H1 (cell line): ENCODE data around the gene MCMBP. TPM values are rescaled to one million over a fixed set of nuclear protein-coding genes. Genes with fewer than 3 reads are reported as not detected.
A peak's percentile ranks its signal among the peaks of the same experiment; 100 is the strongest.

Experiments used
- CTCF ChIA-PET: fragments of 300-600 bp; sonication (Branson Sonifier 250); formaldehyde crosslinking; loops from one replicate; lab custom pipeline; 2021; ENCODE audit not compliant: partially characterized antibody; lab: Charles Lee
- POLR2A ChIA-PET: fragments of 300-600 bp; sonication (Branson Sonifier 250); formaldehyde crosslinking; loops from one replicate; lab custom pipeline; 2021; ENCODE audit warnings: inconsistent platforms; ENCODE audit not compliant: partially characterized antibody; lab: Charles Lee
- DNase-seq, 2 experiments: peaks; one replicate each; pipeline versions ENCODE4 v3.0.0 to v3.0.0-alpha.2; 2010 to 2022; ENCODE audit warnings: low spot score in 2 of 2, low read depth in 1 of 2, mixed read lengths in 1 of 2
- FAIRE-seq: peaks from 2 replicates; lab custom pipeline; 2011; peaks lifted over from hg19 to GRCh38; lab: Jason Lieb, UNC
- H2AFZ ChIP-seq: 2 replicates; pipeline ENCODE4 v1.8.1; 2012; ENCODE audit warnings: low read length, inconsistent platforms
- H2AK5ac ChIP-seq: 2 replicates; pipeline ENCODE4 v1.6.1; 2013; ENCODE audit warnings: low read depth, low read length
- H2BK120ac ChIP-seq: replicated peaks from 2 replicates; pipeline ENCODE3; 2013; ENCODE audit warnings: low read depth, low read length, inconsistent platforms
- H2BK12ac ChIP-seq: 2 replicates; pipeline ENCODE4 v1.6.1; 2013; ENCODE audit warnings: low read depth, low read length
- H2BK15ac ChIP-seq: 2 replicates; pipeline ENCODE4 v1.6.1; 2013; ENCODE audit warnings: low read length
- H2BK20ac ChIP-seq: 2 replicates; pipeline ENCODE4 v1.6.1; 2013; ENCODE audit warnings: low read length
- H2BK5ac ChIP-seq: 2 replicates; pipeline ENCODE4 v1.6.1; 2013; ENCODE audit warnings: low read depth, low read length
- H3K14ac ChIP-seq: 2 replicates; pipeline ENCODE4 v1.6.1; 2013; ENCODE audit warnings: inconsistent platforms; ENCODE audit not compliant: insufficient read length
- H3K18ac ChIP-seq: 2 replicates; pipeline ENCODE4 v1.6.1; 2013; ENCODE audit warnings: low read length; ENCODE audit errors: extremely low read depth
- H3K23ac ChIP-seq: 2 replicates; pipeline ENCODE4 v1.6.1; 2013; ENCODE audit warnings: inconsistent platforms; ENCODE audit not compliant: insufficient read length
- H3K23me2 ChIP-seq: 2 replicates; pipeline ENCODE4 v1.6.1; 2013; ENCODE audit warnings: low read depth, low read length
- H3K27ac ChIP-seq: 2 replicates; pipeline ENCODE4 v1.6.1; 2011; ENCODE audit warnings: low read depth, low read length, inconsistent platforms
- H3K27me3 ChIP-seq, 4 experiments: replicated peaks in 1 of 4; 1 replicate in 1 of 4; 2 replicates in 3 of 4; pipeline versions ENCODE4 v1.6.1 to v1.8.1; 2011 to 2013; ENCODE audit warnings: low read length in 3 of 4, mild to moderate bottlenecking in 3 of 4, inconsistent platforms in 2 of 4, mixed read lengths in 2 of 4, moderate library complexity in 1 of 4; ENCODE audit not compliant: control insufficient read depth in 3 of 4, insufficient read depth in 3 of 4; ENCODE audit errors: extremely low read depth in 1 of 4
- H3K36me3 ChIP-seq, 4 experiments: 2 replicates each; pipeline versions ENCODE4 v1.6.1 to v1.8.1; 2011 to 2013; ENCODE audit warnings: mild to moderate bottlenecking in 4 of 4, low read length in 3 of 4, moderate library complexity in 2 of 4, control low read depth in 1 of 4, inconsistent platforms in 1 of 4; ENCODE audit not compliant: insufficient read depth in 4 of 4, control insufficient read depth in 2 of 4
- H3K4ac ChIP-seq: replicated peaks from 2 replicates; pipeline ENCODE3; 2013; ENCODE audit warnings: low read length, low read depth, mixed read lengths, inconsistent platforms; ENCODE audit not compliant: insufficient read length
- H3K4me1 ChIP-seq, 4 experiments: replicated peaks in 1 of 4; 1 replicate in 1 of 4; 2 replicates in 3 of 4; pipeline versions ENCODE4 v1.6.1 to v1.8.1; 2011 to 2013; ENCODE audit warnings: low read length in 3 of 4, inconsistent platforms in 2 of 4, mixed read lengths in 1 of 4; ENCODE audit not compliant: insufficient read depth in 4 of 4, control insufficient read depth in 3 of 4
- H3K4me2 ChIP-seq, 2 experiments: 2 replicates each; pipeline versions ENCODE4 v1.6.1 to v1.8.1; 2011 to 2013; ENCODE audit warnings: low read depth in 2 of 2, low read length in 2 of 2, control low read depth in 1 of 2, inconsistent platforms in 1 of 2, mild to moderate bottlenecking in 1 of 2; ENCODE audit not compliant: insufficient read depth in 1 of 2
- H3K4me3 ChIP-seq, 4 experiments: fragments of 200-600, 300-600 bp in 1 of 4; sonication (generic), shearing (Covaris generic), sonication (Bioruptor Twin) in 1 of 4; 2 replicates each; pipeline versions ENCODE4 v1.5.1 to v1.8.1; 2011 to 2016; ENCODE audit warnings: low read length in 4 of 4, low read depth in 3 of 4, control low read depth in 2 of 4, inconsistent platforms in 2 of 4, mild to moderate bottlenecking in 2 of 4, mixed read lengths in 1 of 4, moderate library complexity in 1 of 4; ENCODE audit not compliant: insufficient read depth in 2 of 4; ENCODE audit errors: extremely low read depth in 1 of 4
- H3K56ac ChIP-seq: replicated peaks from 2 replicates; pipeline ENCODE3; 2013; ENCODE audit warnings: low read depth, mild to moderate bottlenecking, mixed read lengths, low read length, inconsistent platforms; ENCODE audit not compliant: insufficient read length
- H3K79me1 ChIP-seq: 2 replicates; pipeline ENCODE4 v1.6.1; 2013; ENCODE audit warnings: low read depth, low read length, control low read depth
- H3K79me2 ChIP-seq, 2 experiments: 2 replicates each; pipeline versions ENCODE4 v1.6.1 to v1.8.1; 2012 to 2013; ENCODE audit warnings: low read length in 2 of 2, mild to moderate bottlenecking in 2 of 2, inconsistent platforms in 1 of 2; ENCODE audit not compliant: insufficient read depth in 2 of 2, control insufficient read depth in 1 of 2
- H3K9ac ChIP-seq, 4 experiments: replicated peaks in 1 of 4; 1 replicate in 1 of 4; 2 replicates in 3 of 4; pipeline versions ENCODE4 v1.6.1 to v1.8.1; 2011 to 2013; ENCODE audit warnings: low read depth in 3 of 4, low read length in 3 of 4, control low read depth in 2 of 4, mild to moderate bottlenecking in 2 of 4, moderate library complexity in 2 of 4, inconsistent platforms in 1 of 4; ENCODE audit errors: extremely low read depth in 1 of 4
- H3K9me3 ChIP-seq, 2 experiments: 2 replicates each; pipeline versions ENCODE4 v1.6.1 to v1.8.1; 2012 to 2013; ENCODE audit warnings: mild to moderate bottlenecking in 2 of 2, moderate library complexity in 2 of 2, control low read depth in 1 of 2, inconsistent platforms in 1 of 2, low read depth in 1 of 2, low read length in 1 of 2, mixed read lengths in 1 of 2; ENCODE audit not compliant: insufficient read depth in 2 of 2
- H4K20me1 ChIP-seq, 2 experiments: replicated peaks in 1 of 2; 2 replicates each; pipeline versions ENCODE3 to v1.8.1; 2011 to 2013; ENCODE audit warnings: inconsistent platforms in 2 of 2, low read length in 2 of 2, mild to moderate bottlenecking in 1 of 2; ENCODE audit not compliant: insufficient read depth in 2 of 2, control insufficient read depth in 1 of 2
- H4K5ac ChIP-seq: 2 replicates; pipeline ENCODE4 v1.6.1; 2013; ENCODE audit warnings: low read length, low read depth, mixed read lengths, inconsistent platforms; ENCODE audit not compliant: insufficient read length
- H4K8ac ChIP-seq: 2 replicates; pipeline ENCODE4 v1.8.0; 2013; ENCODE audit warnings: mild to moderate bottlenecking, moderate library complexity, low read length, inconsistent platforms; ENCODE audit not compliant: insufficient read depth; ENCODE audit errors: extremely low read depth
- H4K91ac ChIP-seq: replicated peaks from 2 replicates; pipeline ENCODE3; 2013; ENCODE audit warnings: low read length, mixed read lengths, inconsistent platforms; ENCODE audit not compliant: insufficient read length
- ASH2L ChIP-seq: fragments of 200-600, 300-600 bp; sonication (generic); IDR thresholded peaks from one replicate; pipeline ENCODE4 v1.7.1; 2017; ENCODE audit warnings: low read length
- ATF2 ChIP-seq: IDR thresholded peaks from 2 replicates; pipeline ENCODE4 v1.6.1; 2012; ENCODE audit warnings: low read length, inconsistent platforms
- BCL11A ChIP-seq, 2 experiments: IDR thresholded peaks; one replicate each; pipeline ENCODE4 v1.6.1; 2011; ENCODE audit warnings: low read depth in 2 of 2, low read length in 2 of 2, mild to moderate bottlenecking in 2 of 2
- CTBP2 ChIP-seq: IDR thresholded peaks from 2 replicates; pipeline ENCODE4 v1.7.0; 2011; ENCODE audit warnings: borderline replicate concordance, mild to moderate bottlenecking, moderate library complexity, mixed read lengths, low read length; ENCODE audit not compliant: insufficient read depth, insufficient read length
- EP300 ChIP-seq, 2 experiments: IDR thresholded peaks; 1 replicate in 1 of 2; 2 replicates in 1 of 2; pipeline ENCODE4 v1.6.1; 2011 to 2012; ENCODE audit warnings: low read depth in 2 of 2, low read length in 2 of 2, mild to moderate bottlenecking in 2 of 2, borderline replicate concordance in 1 of 2, inconsistent platforms in 1 of 2, moderate library complexity in 1 of 2
- POLR2AphosphoS5 ChIP-seq: IDR thresholded peaks from 2 replicates; pipeline ENCODE4 v1.6.1; 2011; ENCODE audit warnings: low read depth, low read length
- RNF2 ChIP-seq: fragments of 200-900, 300-1000 bp; sonication (generic); IDR thresholded peaks from 2 replicates; pipeline ENCODE4 v1.7.1; 2016; ENCODE audit warnings: borderline replicate concordance, low read depth, mild to moderate bottlenecking, antibody characterized with exemption, low read length; ENCODE audit not compliant: poor library complexity, severe bottlenecking; ENCODE audit errors: missing control alignments
- SRF ChIP-seq: IDR thresholded peaks from 2 replicates; pipeline ENCODE4 v1.6.1; 2011; ENCODE audit warnings: mild to moderate bottlenecking, low read depth, low read length, moderate library complexity
- TAF1 ChIP-seq: IDR thresholded peaks from 2 replicates; pipeline ENCODE4 v1.6.1; 2011; ENCODE audit warnings: mild to moderate bottlenecking, low read depth, low read length
- TBP ChIP-seq: IDR thresholded peaks from 2 replicates; pipeline ENCODE4 v1.6.1; 2011; ENCODE audit warnings: low read depth, low read length, improper control_type of control experiment
- WGBS, 2 experiments: shearing (Covaris generic) in 1 of 2; methylation state at CpG; one replicate each; pipeline versions ENCODE4 v1.1.6 to v1.1.7; 2013 to 2015; ENCODE audit warnings: low lambda C conversion rate in 2 of 2, mixed read lengths in 2 of 2, inconsistent platforms in 1 of 2, low coverage in 1 of 2, missing lambda C conversion rate in 1 of 2; ENCODE audit not compliant: insufficient replicate concordance in 2 of 2, insufficient coverage in 1 of 2, insufficient read length in 1 of 2; ENCODE audit errors: extremely low coverage in 1 of 2, missing lambda C conversion rate in 1 of 2; 5-methylcytosine and 5-hydroxymethylcytosine counted together
- polyA plus RNA-seq, 7 experiments: library from polyadenylated mRNA; depleted of rRNA in 3 of 7; stranded (reverse) in 5 of 7; unstranded in 2 of 7; fragments of >200 nt in 5 of 7; fragments of 200-250 nt in 2 of 7; gene quantifications; 1 replicate in 5 of 7; 2 replicates in 1 of 7; 4 replicates in 1 of 7; pipeline versions ENCODE4 v1.2.1 to v1.2.3, GENCODE V29; 2011 to 2013; ENCODE audit warnings: missing spikeins in 2 of 7, mixed read lengths in 2 of 7
- total RNA-seq: library from RNA; stranded (reverse); fragmentation: NEBNext Ultra II Directional; extraction: Animal tissue kit (Norgen Biotek cat#: 25700); gene quantifications from 2 replicates; pipeline ENCODE4 v1.2.1, GENCODE V29; 2021

MCMBP gene
- total and polyA plus RNA-seq, 2 of the 8 experiments (the other 6 are each of a cell fraction or from before 2014, with no cell fraction given): 67.3 to 81.7 TPM

- Histone ChIP-seq H3K23me2 (no peaks in the 10 kb centered on the region), H3K27ac (no peak overlapping the region), H4K20me1 (no peaks in the 10 kb centered on the region), H2BK20ac (no peak overlapping the region), H3K4me1 (no peaks in the 10 kb centered on the region), H3K27me3 (no peaks in the 10 kb centered on the region), H3K79me1 (no peaks in the 10 kb centered on the region), H4K91ac (no peak overlapping the region), H3K79me2 (no peaks in the 10 kb centered on the region), H3K56ac (no peak overlapping the region)
- CTCF ChIA-PET: interaction anchor here (0.9 to 2.9 kb wide), 7 partner anchors 11 to 161 kb away, joined by 3 to 12 read pairs (median 4); no protein-coding TSS in a partner anchor
- DNase-seq: no peak
- no peak for TF ChIP-seq CTBP2
- TF ChIP-seq POLR2AphosphoS5: no peak
- TF ChIP-seq RNF2: no peak
- no peak for TF ChIP-seq EP300 (IDR thresholded peaks at IDR 0.05; ENCODE audit: borderline replicate concordance in 1 of 2, low read depth in 2 of 2, low read length in 2 of 2)
- no peak for TF ChIP-seq SRF
- no peak for TF ChIP-seq TAF1
- no peak for TF ChIP-seq ATF2
- no peak for TF ChIP-seq BCL11A (IDR thresholded peaks at IDR 0.05; ENCODE audit: low read depth in 2 of 2, low read length in 2 of 2)
- TF ChIP-seq ASH2L: no peak
- TF ChIP-seq TBP: no peak
- TF ChIP-seq, all 59 proteins: peak for 0
- H3K18ac ChIP-seq: no peak overlapping the region
- no peak overlapping the region for H3K4me2 ChIP-seq
- H3K4me3 ChIP-seq: no peak overlapping the region
- H2BK12ac ChIP-seq: no peak overlapping the region
- H3K9ac ChIP-seq: no peak overlapping the region
- H3K4ac ChIP-seq: no peak overlapping the region
- no peak overlapping the region for H2BK120ac ChIP-seq
- H2AK5ac ChIP-seq: no peak overlapping the region
- H3K9me3 ChIP-seq: no peaks in the 10 kb centered on the region
- no peak overlapping the region for H3K23ac ChIP-seq
- no peak overlapping the region for H4K8ac ChIP-seq
- peak; percentile 24 for FAIRE-seq
- H2AFZ ChIP-seq: no peak overlapping the region
- H3K36me3 ChIP-seq: peaks cover 0 to 5% (median 0%) of the 10 kb centered on the region in 4 experiments; a peak in 2 of 8 replicates
- no peak overlapping the region for H4K5ac ChIP-seq
- H2BK5ac ChIP-seq: no peak overlapping the region
- POLR2A ChIA-PET: interaction anchor here (4.5 kb wide), 1 partner anchor 13 kb away, joined by 19 read pairs; no protein-coding TSS in a partner anchor
- no peak overlapping the region for H2BK15ac ChIP-seq
- WGBS, 2 experiments: 89% methylated on average over 5 of the region's 5 CpGs; no CpG with 5 or more reads in 1 of the 2 experiments
- H3K14ac ChIP-seq: no peak overlapping the region
These were observed 66.9 kb downstream of the MCMBP start for GRCh38 chr10:119805702-119806230.
